C4-2B (cell line): ENCODE data around the gene GAS2L2.

Experiments
- H3K27ac ChIP-seq: fragments of 450-650 bp; 2 replicates; pipeline ENCODE4 v1.5.1; 2017
- CTCF ChIP-seq: fragments of 450-650 bp; conservative IDR thresholded peaks from 2 replicates; pipeline ENCODE4 v1.5.1; 2017; ENCODE audit warnings: mild to moderate bottlenecking
- ZFX ChIP-seq: fragments of 450-650 bp; IDR thresholded peaks from 2 replicates; pipeline ENCODE4 v1.6.1; 2017

The GAS2L2 gene

GRCh38 chr17:35784895-35785294 is 31.9 kb upstream of the GAS2L2 start:
- H3K27ac ChIP-seq: peak overlapping the region; percentile 65; the same call in 1 of the 2 replicates
- TF ChIP-seq CTCF (no peak), ZFX (no peak)

GRCh38 chr17:35780950-35781349 is 27.9 kb upstream of the GAS2L2 start:
- TF ChIP-seq CTCF (no peak), ZFX (no peak)
- no peak overlapping the region for H3K27ac ChIP-seq

GRCh38 chr17:35778641-35779196 is 25.7 kb upstream of the GAS2L2 start:
- TF ChIP-seq CTCF (no peak), ZFX (no peak)
- no peak overlapping the region for H3K27ac ChIP-seq

- no peak overlapping the region for H3K27ac ChIP-seq
These were observed 22.5 kb upstream of the GAS2L2 start for GRCh38 chr17:35775583-35775982.

GRCh38 chr17:35775039-35775438 is 22.0 kb upstream of the GAS2L2 start:
- TF ChIP-seq ZFX (no peak), CTCF (no peak)
- no peak overlapping the region for H3K27ac ChIP-seq

More at GRCh38 chr17:35775583-35775982, 22.5 kb upstream of the GAS2L2 start:
- no peak for TF ChIP-seq CTCF
- no peak for TF ChIP-seq ZFX

- TF ChIP-seq CTCF (no peak), ZFX (no peak)
- no peak overlapping the region for H3K27ac ChIP-seq
These were observed 21.5 kb upstream of the GAS2L2 start for GRCh38 chr17:35774499-35774898.

GRCh38 chr17:35773679-35774425 is 20.8 kb upstream of the GAS2L2 start:
- H3K27ac ChIP-seq: no peak overlapping the region
- TF ChIP-seq CTCF (no peak), ZFX (no peak)
